GM21717 (cell line): ENCODE results near the gene DMP1.
"Not testable (repeated sequence)": the region's sequence is repeated elsewhere in the genome, so short reads cannot be mapped to it uniquely, and the experiment has no call there.

Experiments
- ATAC-seq: cut with Tn5 transposase; IDR thresholded peaks from one replicate; pipeline ENCODE4 v1.9.1; 2021; ENCODE audit warnings: mild to moderate bottlenecking, moderate library complexity; ENCODE audit not compliant: unreplicated experiment

The DMP1 gene

DNA sequence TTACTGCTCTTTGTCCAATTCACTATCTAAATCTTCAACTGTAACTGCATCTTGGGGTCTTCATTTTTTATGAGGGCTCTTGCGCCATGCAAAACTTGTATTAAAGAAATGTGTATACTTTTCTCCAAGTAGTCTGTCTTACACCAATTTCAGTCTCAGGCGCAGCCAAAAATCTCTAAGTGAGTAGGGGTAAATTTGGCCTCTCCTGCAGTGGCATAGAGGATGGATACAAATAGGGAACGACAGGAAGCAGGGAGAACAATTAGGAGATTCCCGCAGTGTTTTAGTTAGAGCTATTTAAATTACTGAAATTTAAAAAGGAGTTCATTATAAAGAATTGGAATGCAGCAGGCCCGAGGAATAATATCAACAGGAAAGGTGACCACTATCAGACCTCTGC, 30.2 kb downstream of the DMP1 start:
- no peak for ATAC-seq

DNA sequence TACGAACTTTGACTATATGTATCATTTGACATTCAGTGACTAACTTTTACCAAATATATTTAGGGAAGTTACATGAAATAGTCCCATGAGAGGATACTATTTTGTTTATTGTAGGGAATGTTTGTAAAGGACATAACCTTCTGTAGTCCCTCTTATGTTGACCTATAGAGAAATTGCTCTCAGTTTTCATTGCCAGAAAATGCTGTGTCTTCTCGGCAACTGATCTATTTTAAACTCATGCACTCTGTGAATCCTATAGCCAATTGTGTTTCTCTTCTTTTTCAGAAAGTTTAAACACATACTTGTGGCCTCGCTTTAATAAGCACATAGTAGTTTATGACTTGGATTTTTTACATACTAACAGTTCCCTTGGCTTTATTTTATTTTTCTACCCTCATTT, 38.2 kb downstream of the DMP1 start:
- ATAC-seq: no peak

- ATAC-seq: not testable (repeated sequence)
These were observed 40.9 kb downstream of the DMP1 start for GRCh38 chr4:87690947-87691346.

- ATAC-seq: not testable (repeated sequence)
These were observed 42.0 kb downstream of the DMP1 start for GRCh38 chr4:87692060-87692459.

- no peak for ATAC-seq
These were observed 47.2 kb downstream of the DMP1 start for GRCh38 chr4:87697272-87697671.

- no peak for ATAC-seq
These were observed 47.9 kb downstream of the DMP1 start for GRCh38 chr4:87697945-87698344.

- no peak for ATAC-seq
These were observed 48.3 kb downstream of the DMP1 start for GRCh38 chr4:87698394-87698793.

DNA sequence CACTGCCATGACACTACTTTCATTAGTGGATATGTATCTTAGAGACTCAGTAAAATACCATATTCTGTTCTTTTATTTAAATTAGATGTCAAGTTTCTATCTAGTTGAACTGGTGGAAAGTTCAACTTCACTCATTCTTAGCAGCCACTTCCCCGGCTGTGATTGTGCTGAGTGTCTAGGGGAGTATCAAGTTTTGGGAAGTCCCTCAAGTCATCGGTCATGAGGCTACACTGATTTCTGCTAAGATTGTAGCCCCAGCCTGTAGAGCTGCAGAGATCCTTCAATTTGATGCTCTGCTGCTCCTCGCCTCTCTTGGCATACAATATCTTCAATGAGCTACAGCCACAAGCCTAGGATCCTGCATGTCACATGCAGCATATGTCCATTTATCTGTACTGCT, 53.9 kb downstream of the DMP1 start:
- ATAC-seq: no peak

DNA sequence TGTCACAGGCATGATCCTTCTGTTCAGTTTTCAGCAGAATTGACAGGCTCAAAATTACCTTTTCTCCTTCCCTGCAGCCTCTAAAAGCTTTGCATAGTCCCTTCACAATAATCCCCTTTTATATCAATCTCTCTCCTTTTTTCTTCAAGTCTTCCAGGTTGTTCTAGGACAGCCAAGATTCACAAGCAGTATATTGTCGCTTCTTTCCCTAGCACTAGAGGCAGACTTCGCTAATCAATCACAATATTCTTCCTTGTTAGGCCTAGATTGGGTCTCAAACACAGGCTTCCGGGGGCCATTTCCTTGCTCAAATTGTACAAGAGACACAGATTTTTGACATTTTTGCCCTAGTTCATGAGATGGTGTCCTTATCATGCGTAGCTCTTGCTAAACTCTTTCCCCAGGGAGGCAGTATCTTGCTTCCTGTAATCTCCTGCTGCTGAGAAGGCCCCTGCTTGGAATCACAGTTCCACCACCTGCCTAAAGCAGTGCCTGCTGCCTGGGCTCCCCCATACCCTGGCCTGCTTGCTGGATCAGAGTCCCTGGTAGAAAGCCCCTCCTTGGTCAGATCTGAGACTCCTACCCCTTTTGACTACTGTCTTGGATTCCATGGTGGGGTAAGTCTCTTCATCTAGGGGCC, 57.3 kb downstream of the DMP1 start:
- ATAC-seq: no peak
